GM19238 (cell line): ENCODE measurements around the gene OR10C1.

Experiments
- DNase-seq: peaks from one replicate; pipeline ENCODE4 v3.0.0; 2011; ENCODE audit warnings: low spot score; ENCODE audit not compliant: insufficient read length

OR10C1 gene

DNA sequence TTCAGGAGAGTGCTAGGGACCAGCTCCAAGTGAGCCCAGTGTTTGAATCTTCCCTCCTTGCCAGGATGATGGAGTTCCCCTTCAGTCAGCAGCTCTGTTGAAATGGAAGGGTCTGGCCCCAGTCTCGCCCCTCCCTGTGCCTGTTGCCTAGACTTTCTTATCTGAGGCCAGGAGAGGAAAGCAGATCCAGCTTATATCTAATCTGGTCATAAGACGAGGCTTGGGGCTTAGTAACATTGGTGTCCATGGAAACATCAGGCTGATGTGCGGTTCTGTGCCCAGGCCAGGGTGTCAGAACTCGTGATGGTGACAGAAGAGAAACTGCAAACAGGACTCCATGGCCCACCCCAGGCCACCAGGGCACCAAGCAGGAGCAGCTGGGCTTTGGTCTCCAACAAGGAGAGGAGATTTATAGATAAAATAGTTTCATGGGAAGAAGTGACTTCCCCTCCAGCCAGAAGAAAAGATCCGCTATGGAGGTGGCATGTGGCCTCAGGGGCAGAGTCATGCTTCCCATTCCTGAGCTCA lies 38.9 kb downstream of the OR10C1 start:
- no peak for DNase-seq

DNA sequence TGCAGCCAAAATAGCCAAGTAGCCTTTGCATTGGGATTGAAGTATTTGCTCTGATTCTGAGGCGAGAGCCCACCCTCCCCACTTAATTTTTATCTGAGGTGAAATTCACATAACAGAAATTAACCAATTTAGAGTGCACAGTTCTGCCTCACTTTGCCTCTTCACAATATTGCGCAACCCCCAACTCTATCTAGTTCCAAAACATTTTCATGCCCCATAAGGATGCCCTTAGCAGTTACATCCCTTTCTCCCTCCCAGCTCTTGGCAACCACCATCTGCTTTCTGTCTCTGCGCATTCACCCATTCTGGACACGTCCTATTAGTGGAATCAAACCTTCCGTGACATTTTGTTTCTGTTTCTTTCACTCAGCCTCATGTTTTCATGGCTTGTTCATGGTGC lies 39.6 kb downstream of the OR10C1 start:
- no peak for DNase-seq

DNA sequence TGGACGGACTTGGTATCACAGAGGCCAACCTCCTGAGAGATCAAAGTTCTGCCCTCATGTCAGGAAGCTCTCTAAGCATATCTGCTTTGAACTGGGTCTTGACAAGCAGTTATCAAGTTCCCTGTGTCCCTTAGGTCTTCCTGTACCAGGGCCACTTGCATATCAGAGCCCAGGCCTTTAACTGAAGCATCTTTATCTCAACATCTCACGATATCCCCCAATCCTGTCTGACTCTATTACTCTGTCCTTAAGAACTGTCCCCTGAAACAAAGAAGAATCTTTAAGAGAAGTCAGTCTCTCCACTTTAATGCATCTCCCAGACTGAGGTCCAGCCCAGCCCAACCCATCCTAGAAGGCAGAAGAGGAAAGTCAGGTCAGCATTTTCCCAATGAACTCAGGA lies 40.5 kb downstream of the OR10C1 start:
- no peak for DNase-seq

DNA sequence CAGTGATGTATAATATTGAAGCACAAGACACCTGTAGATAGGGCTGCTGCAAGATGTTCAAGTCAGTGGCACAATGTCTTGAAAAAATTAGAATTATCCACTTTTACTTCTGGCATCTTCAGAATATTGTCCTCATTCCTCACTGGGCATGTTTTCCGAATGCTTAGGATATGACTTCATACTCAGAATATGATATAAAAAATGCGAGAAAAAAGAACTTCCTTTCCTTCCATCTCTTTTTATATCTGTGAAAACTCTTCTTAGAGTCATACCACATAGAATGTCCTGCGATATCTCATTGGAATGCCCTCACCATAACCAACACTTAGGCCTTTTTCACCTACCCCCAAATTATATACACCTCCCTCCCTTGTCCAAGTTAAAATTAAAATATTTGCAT lies 44.1 kb downstream of the OR10C1 start:
- DNase-seq, result no peak

DNA sequence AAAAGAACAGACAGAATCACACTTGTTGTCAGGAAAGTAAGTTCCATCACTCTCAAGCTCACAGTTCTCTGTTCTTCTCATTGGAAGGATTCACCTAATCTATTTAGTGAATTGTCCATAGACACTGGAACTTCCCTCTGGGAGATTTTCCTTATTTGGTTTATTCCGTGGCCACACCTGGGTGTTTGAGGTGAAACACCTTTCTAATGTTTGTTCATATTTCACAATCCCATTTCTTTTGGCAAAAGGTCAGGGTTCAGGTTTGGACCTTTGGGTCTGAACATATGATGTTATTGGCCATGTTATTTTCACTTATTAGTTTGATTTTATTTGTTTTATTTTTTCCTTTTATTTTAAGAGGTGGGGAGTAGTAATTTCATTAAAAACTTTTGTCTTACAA lies 44.6 kb downstream of the OR10C1 start:
- no peak for DNase-seq

DNA sequence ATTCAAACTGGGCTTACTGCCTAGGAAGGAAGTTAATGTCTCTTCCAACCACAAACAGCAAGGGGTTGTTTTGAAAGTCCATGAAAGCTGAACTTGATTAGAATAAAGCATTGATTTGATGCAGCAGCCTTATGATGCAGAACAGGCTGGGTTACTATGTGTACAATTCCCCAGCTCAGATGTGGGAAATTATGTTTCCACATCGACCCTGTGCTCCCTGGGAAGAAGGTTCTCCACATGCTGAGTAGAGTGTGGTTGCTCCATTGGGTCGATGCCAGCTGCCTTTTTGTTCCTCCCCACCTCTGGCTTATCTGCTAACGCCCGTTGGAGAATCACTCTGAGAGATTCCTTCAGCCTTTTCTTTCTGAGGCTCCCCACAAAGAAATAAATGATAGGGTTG lies 47.5 kb downstream of the OR10C1 start:
- no peak for DNase-seq

DNA sequence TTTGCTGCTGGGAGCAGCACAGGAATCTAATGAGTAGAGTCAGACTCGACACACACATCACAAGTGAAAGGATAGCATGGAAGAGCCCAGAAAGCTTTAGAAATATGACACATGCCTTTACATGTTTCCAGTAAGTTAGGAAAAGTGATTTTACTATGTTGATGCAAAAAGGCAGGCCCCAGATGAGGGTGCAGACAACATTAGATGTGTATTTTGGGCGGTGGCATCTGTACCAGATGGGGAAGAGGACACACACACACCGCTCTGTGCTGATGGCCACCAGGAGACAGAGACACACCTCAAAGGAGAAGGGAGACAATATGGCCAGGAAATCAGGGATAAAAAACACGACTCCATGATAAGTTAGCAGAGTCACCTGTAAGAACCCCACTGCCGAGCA lies 48.0 kb downstream of the OR10C1 start:
- DNase-seq, result no peak

DNA sequence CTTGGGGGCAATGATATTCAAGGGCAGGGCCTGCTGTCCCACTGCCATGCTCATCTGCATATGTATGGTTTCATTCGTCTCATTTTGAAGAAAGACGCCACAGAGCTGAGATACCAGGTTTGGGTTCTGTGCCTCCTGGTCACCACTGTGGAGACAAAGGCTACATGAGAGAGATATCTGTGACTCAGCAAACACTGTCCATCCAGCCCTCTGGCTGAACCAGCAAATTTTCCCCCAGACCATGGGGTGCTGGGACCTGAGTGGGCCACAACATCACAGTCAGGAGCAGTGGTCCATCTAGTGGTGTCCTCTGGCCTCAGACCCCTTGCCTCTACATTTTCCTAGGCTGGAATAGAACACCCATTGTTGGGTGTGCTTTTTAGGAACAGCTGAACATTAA lies 48.6 kb downstream of the OR10C1 start, which contains the start of gene MAS1L:
Gene MAS1L (minus strand): TSS at position 297 of the 400 bp plus-strand sequence. CDS start 54 bp downstream, at position 243.
- no peak for DNase-seq

DNA sequence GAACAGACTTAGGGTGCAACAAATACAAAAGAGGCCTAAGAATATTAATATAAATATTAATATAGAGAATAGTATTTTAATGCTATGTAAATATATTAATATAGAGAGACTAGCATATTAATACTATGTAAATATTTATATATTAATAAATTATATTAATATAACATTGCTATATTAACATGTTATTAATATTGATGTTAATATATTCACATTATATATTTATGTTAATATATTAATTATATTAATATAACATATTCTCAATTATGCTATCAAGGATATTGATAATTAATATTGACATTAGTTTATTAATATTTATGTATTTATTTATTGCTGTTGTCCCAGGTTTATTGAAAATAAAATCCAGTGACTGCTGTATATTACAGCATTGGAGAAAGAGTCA lies 49.8 kb downstream of the OR10C1 start:
- no peak for DNase-seq

DNA sequence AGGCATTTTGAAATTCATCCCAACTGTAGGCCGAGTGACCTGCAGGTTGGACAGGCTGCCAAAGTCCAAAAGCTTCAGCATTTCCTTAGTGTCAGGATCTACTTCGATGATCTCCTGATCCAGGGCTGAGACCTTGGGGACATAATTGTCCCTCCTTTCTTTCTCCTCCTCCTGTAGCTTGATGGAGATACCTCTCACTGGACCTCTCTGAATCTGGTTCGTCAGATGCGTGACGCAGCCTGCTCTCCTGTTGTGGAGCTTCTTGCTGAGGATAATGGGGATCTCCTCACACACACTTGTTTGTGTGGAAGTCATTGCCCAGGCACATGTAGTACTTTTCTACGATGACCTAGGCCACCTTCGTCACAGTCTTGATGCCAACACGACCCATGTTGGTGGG lies 50.2 kb downstream of the OR10C1 start:
- DNase-seq, result no peak

DNA sequence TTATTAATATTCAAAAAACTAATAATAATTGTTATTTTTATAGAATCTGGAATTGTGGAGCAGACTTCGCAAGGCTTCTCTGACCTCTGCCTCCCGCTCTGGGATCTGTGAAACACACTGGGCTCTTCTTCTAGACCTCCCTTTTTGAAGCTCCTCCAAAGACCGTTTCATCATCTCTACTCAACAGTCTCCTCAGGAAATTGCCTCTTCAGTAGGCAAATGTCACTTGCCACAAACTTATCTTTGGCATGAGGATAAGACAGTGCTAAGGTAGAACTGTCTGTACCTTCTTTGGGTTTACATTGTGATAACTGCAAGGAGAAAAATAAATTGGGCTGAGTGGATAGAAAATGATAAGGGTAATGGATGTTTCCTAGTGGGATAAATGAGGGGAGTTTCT lies 50.9 kb downstream of the OR10C1 start:
- no peak for DNase-seq

DNA sequence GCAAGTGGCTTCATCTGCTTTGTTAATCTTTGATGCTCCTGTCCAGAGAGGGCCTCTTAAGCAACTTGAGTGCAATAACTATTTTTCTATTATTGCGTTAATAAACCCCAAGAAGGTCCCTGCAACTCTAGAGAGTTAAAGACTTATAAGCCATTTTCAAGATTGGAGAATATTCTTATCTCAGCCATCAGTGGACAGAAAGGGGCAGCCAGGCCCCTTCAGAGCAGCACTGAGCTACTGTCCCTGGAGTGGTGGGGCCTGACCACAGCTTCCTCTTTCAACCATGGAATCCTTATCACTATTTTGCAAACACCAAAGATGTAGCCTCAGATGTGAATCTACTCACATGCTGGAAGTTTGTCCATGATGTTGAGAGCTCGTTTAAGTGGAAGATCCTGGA lies 51.4 kb downstream of the OR10C1 start:
- no peak for DNase-seq
